Subcutaneous abdominal adipose tissue (tissue), 5 donors: ENCODE data around the gene C1orf210.
A peak's percentile ranks its signal among the peaks of the same experiment; 100 is the strongest.

Experiments
- H3K27ac ChIP-seq: one replicate; pipeline ENCODE4 v1.7.0; 2013; ENCODE audit warnings: low read depth, mild to moderate bottlenecking, inconsistent platforms, low read length, moderate library complexity
- H3K27me3 ChIP-seq, 5 donors: one replicate each; pipeline ENCODE4 v1.7.0; 2013; ENCODE audit warnings: low read length in 5 of 5, inconsistent platforms in 1 of 5; ENCODE audit not compliant: control insufficient read depth in 5 of 5, insufficient read depth in 4 of 5
- H3K36me3 ChIP-seq, 5 donors: one replicate each; pipeline ENCODE4 v1.7.0; 2013; ENCODE audit warnings: low read length in 5 of 5; ENCODE audit not compliant: control insufficient read depth in 5 of 5, insufficient read depth in 5 of 5
- H3K4me1 ChIP-seq, 5 donors: one replicate each; pipeline ENCODE4 v1.7.0; 2013; ENCODE audit warnings: low read length in 5 of 5, mild to moderate bottlenecking in 3 of 5, moderate library complexity in 1 of 5; ENCODE audit not compliant: control insufficient read depth in 5 of 5, insufficient read depth in 5 of 5
- H3K4me3 ChIP-seq, 5 donors: one replicate each; pipeline ENCODE4 v1.7.0; 2013; ENCODE audit warnings: low read length in 5 of 5, low read depth in 1 of 5
- H3K9ac ChIP-seq, 5 donors: one replicate each; pipeline ENCODE4 v1.7.0; 2013; ENCODE audit warnings: low read length in 5 of 5, mild to moderate bottlenecking in 4 of 5, moderate library complexity in 3 of 5
- H3K9me3 ChIP-seq, 5 donors: one replicate each; pipeline ENCODE4 v1.7.0; 2013; ENCODE audit warnings: low read length in 5 of 5; ENCODE audit not compliant: control insufficient read depth in 5 of 5
- donor health status: healthy.
- donor health status: healthy.
- donor health status: healthy.
- donor health status: healthy.
- donor health status: healthy.

C1orf210 gene

GRCh38 chr1:43275826-43276620 lies 9.4 kb downstream of the C1orf210 start:
- Histone ChIP-seq H3K36me3 (no peaks in the 10 kb centered on the region), H3K27me3 (no peaks in the 10 kb centered on the region), H3K4me1 (peaks cover 0 to 21% (median 18%) of the 10 kb centered on the region in 5 donors), H3K9me3 (no peaks in the 10 kb centered on the region), H3K9ac (no peak overlapping the region), H3K4me3 (no peak overlapping the region), H3K27ac (no peak overlapping the region)

GRCh38 chr1:43274804-43275180 lies 10.6 kb downstream of the C1orf210 start:
- H3K4me3 ChIP-seq: no peak overlapping the region
- H3K27me3 ChIP-seq: peaks cover 0 to 7% (median 0%) of the 10 kb centered on the region in 5 donors
- no peak overlapping the region for H3K27ac ChIP-seq
- H3K4me1 ChIP-seq: peaks cover 0 to 25% (median 12%) of the 10 kb centered on the region in 5 donors
- H3K36me3 ChIP-seq: no peaks in the 10 kb centered on the region
- no peak overlapping the region for H3K9ac ChIP-seq
- no peaks in the 10 kb centered on the region for H3K9me3 ChIP-seq

DNA sequence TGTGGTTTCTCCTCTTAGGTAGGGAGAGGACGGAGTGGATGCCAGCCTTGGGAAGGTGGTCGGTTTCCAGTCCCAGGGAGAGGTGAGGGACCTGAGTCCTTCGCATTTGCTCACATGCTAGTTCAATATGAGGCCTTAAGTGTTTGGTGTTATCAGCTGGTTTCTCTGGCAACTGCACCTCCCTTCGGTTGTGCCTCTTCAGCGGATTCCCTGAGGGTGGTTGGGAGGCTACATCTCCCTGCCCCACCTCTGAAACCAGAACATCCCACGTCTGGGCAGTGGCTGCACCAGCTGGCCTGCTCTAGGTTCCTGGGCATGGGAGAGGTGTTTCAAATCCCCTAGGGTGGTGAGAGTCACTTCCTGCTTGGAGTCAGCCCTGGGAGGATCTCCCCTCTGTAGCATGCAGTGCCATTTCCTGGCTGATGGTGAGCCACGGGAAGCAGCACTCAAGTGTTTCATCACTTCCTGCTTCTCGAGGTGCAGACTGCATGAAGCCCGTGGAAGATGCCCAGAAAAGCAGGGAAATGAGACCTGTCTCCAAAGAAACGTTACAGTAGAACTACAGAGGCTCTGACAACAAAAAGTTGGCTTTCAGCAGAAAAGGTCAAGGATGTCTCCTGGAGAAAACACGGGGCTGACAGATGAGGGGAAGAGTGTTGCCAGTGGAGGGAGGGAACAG lies 11.1 kb downstream of the C1orf210 start:
- H3K9ac ChIP-seq: no peak overlapping the region
- H3K27ac ChIP-seq: no peak overlapping the region
- H3K4me3 ChIP-seq: peak overlapping the region in 2 of 5 donors; percentile 14 to 26

DNA sequence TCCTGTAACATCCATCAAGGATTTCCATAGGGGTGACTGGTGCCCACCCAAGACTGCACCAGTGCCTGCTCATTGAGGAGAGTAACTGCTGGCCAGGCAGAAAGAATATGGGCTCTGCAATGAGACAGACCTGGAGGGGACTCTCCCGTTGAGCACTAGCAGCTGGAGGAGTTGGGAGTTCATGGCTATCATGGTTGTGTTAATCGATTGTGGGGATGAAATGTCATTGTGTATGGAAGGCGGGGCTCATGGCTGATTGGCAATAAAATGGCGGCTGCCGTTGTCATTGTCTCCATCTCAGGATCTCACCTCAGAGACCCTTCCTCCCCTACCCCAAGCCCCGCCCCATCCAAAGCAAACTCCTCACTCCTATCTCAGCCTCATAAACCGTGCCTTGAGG lies 11.7 kb downstream of the C1orf210 start:
- Histone ChIP-seq H3K9me3 (no peaks in the 10 kb centered on the region), H3K4me3 (no peak overlapping the region), H3K36me3 (no peaks in the 10 kb centered on the region), H3K27me3 (peaks cover 0 to 7% (median 0%) of the 10 kb centered on the region in 5 donors), H3K9ac (no peak overlapping the region), H3K4me1 (peaks cover 0 to 25% (median 12%) of the 10 kb centered on the region in 5 donors), H3K27ac (no peak overlapping the region)

More for the DNA sequence above, 11.1 kb downstream of the C1orf210 start:
- H3K27me3 ChIP-seq: peaks cover 0 to 7% (median 0%) of the 10 kb centered on the region in 5 donors
- no peaks in the 10 kb centered on the region for H3K9me3 ChIP-seq
- H3K4me1 ChIP-seq: peaks cover 0 to 25% (median 12%) of the 10 kb centered on the region in 5 donors
- H3K36me3 ChIP-seq: no peaks in the 10 kb centered on the region

- H3K9ac ChIP-seq: no peak overlapping the region
- peaks cover 0 to 25% (median 12%) of the 10 kb centered on the region in 5 donors for H3K4me1 ChIP-seq
- no peak overlapping the region for H3K4me3 ChIP-seq
- no peaks in the 10 kb centered on the region for H3K36me3 ChIP-seq
- H3K9me3 ChIP-seq: no peaks in the 10 kb centered on the region
- peaks cover 0 to 7% (median 0%) of the 10 kb centered on the region in 5 donors for H3K27me3 ChIP-seq
- no peak overlapping the region for H3K27ac ChIP-seq
Observed at GRCh38 chr1:43272576-43273571, 12.5 kb downstream of the C1orf210 start.

DNA sequence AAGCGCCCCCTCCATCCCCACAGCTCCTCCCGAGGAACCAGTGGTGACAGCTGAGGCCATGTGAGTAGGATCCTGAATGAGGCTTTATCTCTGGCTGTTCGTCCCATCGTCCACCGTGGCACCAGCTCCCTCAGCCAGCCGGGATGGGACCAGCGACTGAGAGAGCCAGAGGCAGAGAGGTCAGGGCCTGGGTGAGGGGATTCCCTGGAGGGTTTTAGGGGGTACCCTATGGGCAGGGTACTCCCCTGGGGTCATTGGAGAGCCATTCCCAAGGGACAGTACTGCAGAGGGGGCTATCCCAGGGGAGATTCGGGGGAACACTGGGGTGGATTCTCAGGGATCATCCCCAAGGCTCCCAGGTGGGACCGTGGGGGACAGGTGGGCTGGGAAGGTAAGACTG lies 13.2 kb downstream of the C1orf210 start:
- H3K9ac ChIP-seq: no peak overlapping the region
- H3K27ac ChIP-seq: no peak overlapping the region
- H3K4me1 ChIP-seq: peaks cover 0 to 28% (median 16%) of the 10 kb centered on the region in 5 donors
- no peaks in the 10 kb centered on the region for H3K9me3 ChIP-seq
- peaks cover 0 to 7% (median 0%) of the 10 kb centered on the region in 5 donors for H3K27me3 ChIP-seq
- no peak overlapping the region for H3K4me3 ChIP-seq
- H3K36me3 ChIP-seq: no peaks in the 10 kb centered on the region

GRCh38 chr1:43271186-43272118 lies 13.9 kb downstream of the C1orf210 start:
- H3K4me1 ChIP-seq: peaks cover 0 to 23% (median 15%) of the 10 kb centered on the region in 5 donors
- H3K9ac ChIP-seq: no peak overlapping the region
- no peak overlapping the region for H3K27ac ChIP-seq
- H3K4me3 ChIP-seq: no peak overlapping the region
- peaks cover 0 to 7% (median 0%) of the 10 kb centered on the region in 5 donors for H3K27me3 ChIP-seq
- no peaks in the 10 kb centered on the region for H3K9me3 ChIP-seq
- H3K36me3 ChIP-seq: no peaks in the 10 kb centered on the region

- Histone ChIP-seq H3K27me3 (peaks cover 0 to 7% (median 0%) of the 10 kb centered on the region in 5 donors), H3K9ac (peak overlapping the region in 2 of 5 donors; percentile 10 to 19), H3K36me3 (no peaks in the 10 kb centered on the region), H3K27ac (no peak overlapping the region), H3K9me3 (no peaks in the 10 kb centered on the region), H3K4me1 (peaks cover 0 to 21% (median 14%) of the 10 kb centered on the region in 5 donors), H3K4me3 (no peak overlapping the region)
Observed at GRCh38 chr1:43270421-43271095, 14.8 kb downstream of the C1orf210 start.
